MCF 10A (cell line): ENCODE results near the gene ETV3. TPM values are rescaled to one million over a fixed set of nuclear protein-coding genes. Genes with fewer than 3 reads are reported as not detected.

Experiments used
- BruUV-seq: library from RNA; stranded (reverse); fragments of 400-500 nt; replicated peaks from 2 replicates; lab custom pipeline; 2021; lab: Mats Ljungman, UMichigan
- CTCF ChIA-PET: fragments of 300-600 bp; sonication (Branson Sonifier 250); formaldehyde crosslinking; extraction: SDS; loops from one replicate; lab custom pipeline; 2021; ENCODE audit warnings: antibody characterized with exemption, inconsistent platforms; lab: Yijun Ruan, JAX
- POLR2A ChIA-PET: fragments of 300-600, 350-650 bp; sonication (Branson Sonifier 250); formaldehyde crosslinking; extraction: SDS; loops from one replicate; lab custom pipeline; 2020; ENCODE audit warnings: antibody characterized with exemption, inconsistent platforms; lab: Yijun Ruan, JAX
- DNase-seq: peaks from one replicate; pipeline ENCODE4 v3.0.0-alpha.2; 2018; ENCODE audit not compliant: unreplicated experiment
- H3K27ac Mint-ChIP-seq: one replicate; pipeline ENCODE4 v1.8.0; 2022; ENCODE audit warnings: mild to moderate bottlenecking, low read depth, mixed read lengths; ENCODE audit not compliant: unreplicated experiment
- H3K27me3 Mint-ChIP-seq: one replicate; pipeline ENCODE4 v1.8.0; 2022; ENCODE audit warnings: mixed read lengths; ENCODE audit not compliant: insufficient read depth, unreplicated experiment
- H3K36me3 Mint-ChIP-seq: one replicate; pipeline ENCODE4 v1.8.0; 2022; ENCODE audit warnings: mild to moderate bottlenecking, moderate library complexity, mixed read lengths; ENCODE audit not compliant: insufficient read depth, unreplicated experiment
- H3K4me1 Mint-ChIP-seq: one replicate; pipeline ENCODE4 v1.8.0; 2022; ENCODE audit warnings: mixed read lengths; ENCODE audit not compliant: insufficient read depth, unreplicated experiment
- H3K4me3 Mint-ChIP-seq: one replicate; pipeline ENCODE4 v1.8.0; 2022; ENCODE audit warnings: mild to moderate bottlenecking, moderate library complexity, mixed read lengths; ENCODE audit not compliant: unreplicated experiment
- H3K9me3 Mint-ChIP-seq: one replicate; pipeline ENCODE4 v1.8.0; 2022; ENCODE audit warnings: mixed read lengths; ENCODE audit not compliant: unreplicated experiment
- CTCF ChIP-seq: fragments of 200-600 bp; IDR thresholded peaks from one replicate; pipeline ENCODE4 v1.8.0; 2022; ENCODE audit warnings: antibody characterized with exemption, mild to moderate bottlenecking; ENCODE audit not compliant: unreplicated experiment
- intact Hi-C: fragments of 100-400 bp; cut with micrococcal nuclease; formaldehyde crosslinking; loops from 2 replicates; pipeline ENCODE4 v1.14.1; 2022
- total RNA-seq: library from RNA; stranded (reverse); gene quantifications from 2 replicates; pipeline ENCODE4 v1.2.3, GENCODE V29; 2022

Gene ETV3
- total RNA-seq, 1 experiment from 2014 or later = 28.6 TPM

DNA sequence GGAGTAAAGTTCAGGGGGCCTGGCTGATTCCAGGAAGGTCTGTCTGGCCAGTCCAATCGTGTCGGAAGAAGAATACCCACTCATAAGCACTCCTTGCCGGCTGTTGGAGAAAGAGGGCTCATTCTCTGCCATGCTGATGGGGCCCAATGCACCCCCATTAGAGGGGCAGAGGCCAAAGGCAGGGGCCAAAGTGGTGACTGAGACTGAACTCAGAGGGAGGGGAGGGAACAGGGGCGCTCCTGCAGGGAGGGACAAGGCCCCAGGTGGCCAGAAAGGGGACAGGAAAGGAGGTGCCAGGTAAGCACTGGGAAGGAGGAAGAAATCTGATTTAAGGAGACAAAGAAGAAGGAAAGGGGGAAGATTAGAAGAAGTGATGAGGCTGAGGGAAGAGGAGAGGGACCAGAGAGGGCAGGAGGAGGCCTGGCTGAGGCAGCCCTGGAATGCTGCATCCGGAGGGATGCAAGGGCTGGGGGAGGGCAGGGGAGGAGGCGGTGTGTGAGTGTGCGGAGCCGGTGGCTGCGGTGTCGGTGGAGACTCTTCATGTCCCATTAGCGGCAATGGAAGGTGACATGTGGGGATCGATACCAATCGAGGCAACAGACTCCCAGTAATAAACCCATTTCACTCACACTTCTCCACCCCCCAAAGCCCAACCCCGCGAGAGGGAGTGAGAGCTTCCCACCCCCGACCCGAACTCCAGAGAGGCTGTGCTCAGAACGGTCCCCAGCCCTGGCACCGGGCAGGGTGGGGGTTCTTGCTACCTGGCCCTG is 26.6 kb downstream of the ETV3 start:
- TF ChIP-seq CTCF = no peak
- BruUV-seq = no TSS peak
- DNase-seq = no peak
- intact Hi-C loops = no loop called here
- ChIA-PET CTCF (interaction anchor here (0.6 to 6.4 kb wide), 8 partner anchors 15 to 51 kb away, joined by 3 to 32 read pairs (median 14); no protein-coding TSS in a partner anchor), POLR2A (interaction anchor here (1.0 kb wide), 1 partner anchor 25 kb away, joined by 3 read pairs; no protein-coding TSS in a partner anchor)
- Mint-ChIP-seq H3K27me3 (peaks cover 56% of the 10 kb centered on the region), H3K4me1 (peaks cover 4% of the 10 kb centered on the region), H3K4me3 (no peak overlapping the region), H3K27ac (no peak overlapping the region), H3K9me3 (no peaks in the 10 kb centered on the region), H3K36me3 (no peaks in the 10 kb centered on the region)

GRCh38 chr1:157110686-157111085 is 27.5 kb downstream of the ETV3 start:
- Mint-ChIP-seq H3K36me3 (no peaks in the 10 kb centered on the region), H3K9me3 (no peaks in the 10 kb centered on the region), H3K4me3 (no peak overlapping the region), H3K27ac (no peak overlapping the region), H3K4me1 (peaks cover 9% of the 10 kb centered on the region), H3K27me3 (peaks cover 65% of the 10 kb centered on the region)
- intact Hi-C loops = no loop called here
- DNase-seq = no peak
- BruUV-seq = no TSS peak
- no peak for TF ChIP-seq CTCF
- ChIA-PET CTCF (interaction anchor here (0.6 to 3.1 kb wide), 7 partner anchors 20 to 1039 kb away, joined by 3 to 23 read pairs (median 7); no protein-coding TSS in a partner anchor), POLR2A (interaction anchor here (0.6 to 1.0 kb wide), 2 partner anchors 16 to 157 kb away, joined by 3 read pairs; no protein-coding TSS in a partner anchor)

- CTCF ChIA-PET = interaction anchor here (0.6 to 3.1 kb wide), 8 partner anchors 16 to 1040 kb away, joined by 3 to 23 read pairs (median 6); no protein-coding TSS in a partner anchor
- BruUV-seq = no TSS peak
Observed at GRCh38 chr1:157110003-157110402, 28.2 kb downstream of the ETV3 start.

More at GRCh38 chr1:157110003-157110402, 28.2 kb downstream of the ETV3 start:
- no peak overlapping the region for H3K27ac Mint-ChIP-seq
- H3K27me3 Mint-ChIP-seq = peaks cover 72% of the 10 kb centered on the region
- no peaks in the 10 kb centered on the region for H3K36me3 Mint-ChIP-seq
- no peak for TF ChIP-seq CTCF
- POLR2A ChIA-PET = interaction anchor here (1.0 kb wide), 1 partner anchor 17 kb away, joined by 3 read pairs; no protein-coding TSS in a partner anchor
- H3K4me3 Mint-ChIP-seq = no peak overlapping the region
- DNase-seq = no peak
- peaks cover 9% of the 10 kb centered on the region for H3K4me1 Mint-ChIP-seq
- H3K9me3 Mint-ChIP-seq = no peaks in the 10 kb centered on the region
- intact Hi-C loops = no loop called here
